Measurements from ENCODE around the gene FLRT1. TPM values are rescaled to one million over a fixed set of nuclear protein-coding genes. Genes with fewer than 3 reads are reported as not detected.

Gene FLRT1
- total RNA-seq, 1 experiment from 2014 or later: 0.44 TPM

- H3K9me2 ChIP-seq (ENCODE audit: insufficient read depth): no peaks in the 10 kb centered on the region
- H4K20me1 ChIP-seq (ENCODE audit: insufficient read depth): peaks cover 77% of the 10 kb centered on the region
- DNase-seq: no peak
- BruUV-seq (replicated peaks): no TSS peak
- intact Hi-C loops (cut with micrococcal nuclease; ENCODE audit: unreplicated experiment): no loop called here
- peaks cover 21% of the 10 kb centered on the region; the same call in 1 of the 2 replicates for H3F3A ChIP-seq (ENCODE audit: insufficient read depth, low read depth)
- ChIA-PET POLR2A (ENCODE audit: unreplicated experiment) (no interaction called here), CTCF (no interaction called here)
- no peaks in the 10 kb centered on the region for H3K79me2 ChIP-seq (ENCODE audit: low read depth)
- H3K4me3 ChIP-seq: no peak overlapping the region
- H3K4me1 ChIP-seq (replicated peaks; ENCODE audit: insufficient read depth): no peaks in the 10 kb centered on the region
- no peaks in the 10 kb centered on the region for H3K36me3 ChIP-seq (ENCODE audit: low read depth)
- no peak for TF ChIP-seq CTCF (conservative IDR thresholded peaks at IDR 0.05)
- no peak for TF ChIP-seq EZH2 (IDR thresholded peaks at IDR 0.05; ENCODE audit: low read depth)
- H3K4me2 ChIP-seq: no peak overlapping the region
- no peak overlapping the region for H3K27ac ChIP-seq
- no peak overlapping the region for H2AFZ ChIP-seq
- H3K9me3 ChIP-seq (ENCODE audit: insufficient read depth, low read depth): no peaks in the 10 kb centered on the region
- H3K27me3 ChIP-seq (ENCODE audit: insufficient read depth, low read depth): no peaks in the 10 kb centered on the region
Observed at GRCh38 chr11:64004590-64004984, 31.1 kb upstream of the FLRT1 start.

- no peaks in the 10 kb centered on the region for H3K27me3 ChIP-seq (ENCODE audit: insufficient read depth, low read depth)
- no peaks in the 10 kb centered on the region for H3K36me3 ChIP-seq (ENCODE audit: low read depth)
- H3K79me2 ChIP-seq (ENCODE audit: low read depth): no peaks in the 10 kb centered on the region
- TF ChIP-seq EZH2 (IDR thresholded peaks at IDR 0.05; ENCODE audit: low read depth) (no peak), CTCF (conservative IDR thresholded peaks at IDR 0.05) (no peak)
- H3K9me3 ChIP-seq (ENCODE audit: insufficient read depth, low read depth): no peaks in the 10 kb centered on the region
- H3K4me1 ChIP-seq (replicated peaks; ENCODE audit: insufficient read depth): no peaks in the 10 kb centered on the region
- H2AFZ ChIP-seq: no peak overlapping the region
- H3K4me2 ChIP-seq: no peak overlapping the region
- BruUV-seq (replicated peaks): no TSS peak
- H4K20me1 ChIP-seq (ENCODE audit: insufficient read depth): peaks cover 71% of the 10 kb centered on the region
- ChIA-PET CTCF (interaction anchor here (0.5 to 0.7 kb wide), 2 partner anchors 16 to 1019 kb away, joined by 3 to 7 read pairs; no protein-coding TSS in a partner anchor), POLR2A (ENCODE audit: unreplicated experiment) (no interaction called here)
- H3K9me2 ChIP-seq (ENCODE audit: insufficient read depth): no peaks in the 10 kb centered on the region
- no peak overlapping the region for H3K27ac ChIP-seq
- H3F3A ChIP-seq (ENCODE audit: insufficient read depth, low read depth): peaks cover 21% of the 10 kb centered on the region; the same call in 1 of the 2 replicates
- no peak overlapping the region for H3K4me3 ChIP-seq
- intact Hi-C loops (cut with micrococcal nuclease; ENCODE audit: unreplicated experiment): no loop called here
- DNase-seq: no peak
Observed at GRCh38 chr11:64005691-64006090, 30.0 kb upstream of the FLRT1 start.

- DNase-seq: no peak
- Histone ChIP-seq H3K79me2 (ENCODE audit: low read depth) (no peaks in the 10 kb centered on the region), H3K27ac (no peak overlapping the region), H3K9me3 (ENCODE audit: insufficient read depth, low read depth) (no peaks in the 10 kb centered on the region), H3F3A (ENCODE audit: insufficient read depth, low read depth) (peaks cover 21% of the 10 kb centered on the region; the same call in 1 of the 2 replicates), H3K4me2 (no peak overlapping the region), H3K9me2 (ENCODE audit: insufficient read depth) (no peaks in the 10 kb centered on the region), H3K4me3 (no peak overlapping the region), H3K36me3 (ENCODE audit: low read depth) (no peaks in the 10 kb centered on the region), H3K27me3 (ENCODE audit: insufficient read depth, low read depth) (no peaks in the 10 kb centered on the region), H2AFZ (no peak overlapping the region), H4K20me1 (ENCODE audit: insufficient read depth) (peaks cover 64% of the 10 kb centered on the region), H3K4me1 (replicated peaks; ENCODE audit: insufficient read depth) (no peaks in the 10 kb centered on the region)
- CTCF ChIA-PET: interaction anchor here (0.7 kb wide), 1 partner anchor 1020 kb away, joined by 3 read pairs; no protein-coding TSS in a partner anchor
- intact Hi-C loops (cut with micrococcal nuclease; ENCODE audit: unreplicated experiment): no loop called here
- POLR2A ChIA-PET (ENCODE audit: unreplicated experiment): interaction anchor here (0.7 kb wide), 1 partner anchor 9 kb away, joined by 4 read pairs; no protein-coding TSS in a partner anchor
- no TSS peak for BruUV-seq (replicated peaks)
- no peak for TF ChIP-seq CTCF (conservative IDR thresholded peaks at IDR 0.05)
- TF ChIP-seq EZH2 (IDR thresholded peaks at IDR 0.05; ENCODE audit: low read depth): no peak
Observed at GRCh38 chr11:64006398-64006797, 29.3 kb upstream of the FLRT1 start.
